GM12801 (cell line): ENCODE results near the gene KCNA2.

ENCODE experiments used
- TF ChIP-seq, protein P1 (sequence below): IDR thresholded peaks from one replicate; pipeline ENCODE4 v1.5.1; 2011; ENCODE audit warnings: control low read depth; ENCODE audit not compliant: insufficient read length; ENCODE audit errors: extremely low read depth

The KCNA2 gene

DNA sequence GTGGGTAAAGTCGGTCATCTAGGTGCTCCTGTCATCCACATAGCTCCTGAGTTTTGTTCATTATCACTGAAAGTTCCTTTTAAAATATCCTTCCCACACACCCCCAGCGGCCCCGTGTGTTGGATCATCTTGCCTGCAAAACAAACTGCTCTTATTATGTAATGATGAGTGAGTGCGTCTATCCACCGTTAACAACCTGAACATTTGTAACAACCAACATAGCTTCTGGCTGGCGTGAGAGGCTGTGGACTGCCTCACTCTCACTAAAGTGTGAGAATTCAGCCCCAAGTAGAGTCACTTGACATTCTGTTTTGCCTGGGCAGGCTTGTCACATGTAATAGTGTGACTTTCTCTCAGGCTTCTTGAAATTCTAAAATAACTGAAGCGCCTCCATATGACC, 14.5 kb upstream of the KCNA2 start:
- TF ChIP-seq, protein P1, sequence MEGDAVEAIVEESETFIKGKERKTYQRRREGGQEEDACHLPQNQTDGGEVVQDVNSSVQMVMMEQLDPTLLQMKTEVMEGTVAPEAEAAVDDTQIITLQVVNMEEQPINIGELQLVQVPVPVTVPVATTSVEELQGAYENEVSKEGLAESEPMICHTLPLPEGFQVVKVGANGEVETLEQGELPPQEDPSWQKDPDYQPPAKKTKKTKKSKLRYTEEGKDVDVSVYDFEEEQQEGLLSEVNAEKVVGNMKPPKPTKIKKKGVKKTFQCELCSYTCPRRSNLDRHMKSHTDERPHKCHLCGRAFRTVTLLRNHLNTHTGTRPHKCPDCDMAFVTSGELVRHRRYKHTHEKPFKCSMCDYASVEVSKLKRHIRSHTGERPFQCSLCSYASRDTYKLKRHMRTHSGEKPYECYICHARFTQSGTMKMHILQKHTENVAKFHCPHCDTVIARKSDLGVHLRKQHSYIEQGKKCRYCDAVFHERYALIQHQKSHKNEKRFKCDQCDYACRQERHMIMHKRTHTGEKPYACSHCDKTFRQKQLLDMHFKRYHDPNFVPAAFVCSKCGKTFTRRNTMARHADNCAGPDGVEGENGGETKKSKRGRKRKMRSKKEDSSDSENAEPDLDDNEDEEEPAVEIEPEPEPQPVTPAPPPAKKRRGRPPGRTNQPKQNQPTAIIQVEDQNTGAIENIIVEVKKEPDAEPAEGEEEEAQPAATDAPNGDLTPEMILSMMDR = no peak

DNA sequence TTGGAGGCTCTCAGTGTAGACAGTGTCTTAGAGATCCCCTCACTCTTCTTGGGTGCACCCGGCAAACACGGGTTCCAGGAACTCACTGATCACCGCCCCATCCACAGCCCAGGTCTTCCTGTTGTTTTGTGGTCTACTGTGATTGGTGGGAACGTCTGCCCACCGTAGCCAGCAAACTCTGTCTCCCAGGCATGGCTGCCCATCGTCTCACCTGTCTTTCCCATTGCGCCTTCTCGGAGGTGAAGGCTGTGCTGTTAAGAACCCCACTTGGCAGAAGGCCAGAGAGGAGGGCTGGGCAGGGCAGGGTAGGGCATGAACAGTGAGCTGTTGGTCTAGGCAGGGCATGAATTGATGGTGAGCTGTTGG, 14.1 kb upstream of the KCNA2 start:
- TF ChIP-seq, protein P1 = no peak

DNA sequence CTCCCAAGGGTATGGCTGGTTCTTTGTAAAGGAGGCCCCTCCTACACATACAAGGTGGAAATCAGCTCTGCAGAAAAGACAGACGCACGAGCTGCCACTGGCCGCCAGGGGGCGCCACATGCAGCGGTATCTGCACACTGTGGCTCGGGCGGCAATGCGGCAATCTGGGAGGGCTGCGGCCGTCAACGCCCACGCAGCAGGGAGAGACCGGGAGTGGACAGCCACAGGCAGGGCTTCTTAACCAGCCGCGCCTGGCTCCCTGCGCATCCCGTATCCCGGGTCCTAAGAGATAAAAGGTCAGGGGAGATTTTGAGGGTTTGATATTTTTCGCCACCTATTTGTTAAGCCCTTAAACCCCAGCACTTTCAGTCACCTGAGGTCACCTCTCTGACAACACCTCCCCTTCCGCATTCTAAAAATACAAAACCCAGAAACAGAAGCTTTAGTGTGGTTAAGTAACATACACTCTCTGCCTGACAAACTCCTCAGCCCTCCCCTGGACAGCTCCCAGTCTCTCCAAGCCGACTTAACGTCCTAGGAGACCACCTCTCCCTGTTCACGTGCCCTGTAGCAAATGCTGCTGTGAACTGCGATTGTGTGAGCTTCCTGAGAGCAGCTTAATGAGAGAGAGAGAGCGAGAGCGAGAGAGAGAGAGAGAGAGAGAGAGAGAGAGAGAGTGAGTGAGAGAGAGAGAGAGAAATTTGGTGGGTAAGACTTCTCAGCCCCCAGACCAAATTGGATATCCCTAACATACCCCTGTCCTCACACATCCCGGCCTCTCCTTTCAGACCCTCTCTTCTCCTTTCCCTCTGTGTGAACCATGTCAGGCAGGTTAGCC, 13.5 kb upstream of the KCNA2 start:
- TF ChIP-seq, protein P1 = peak; percentile 9

DNA sequence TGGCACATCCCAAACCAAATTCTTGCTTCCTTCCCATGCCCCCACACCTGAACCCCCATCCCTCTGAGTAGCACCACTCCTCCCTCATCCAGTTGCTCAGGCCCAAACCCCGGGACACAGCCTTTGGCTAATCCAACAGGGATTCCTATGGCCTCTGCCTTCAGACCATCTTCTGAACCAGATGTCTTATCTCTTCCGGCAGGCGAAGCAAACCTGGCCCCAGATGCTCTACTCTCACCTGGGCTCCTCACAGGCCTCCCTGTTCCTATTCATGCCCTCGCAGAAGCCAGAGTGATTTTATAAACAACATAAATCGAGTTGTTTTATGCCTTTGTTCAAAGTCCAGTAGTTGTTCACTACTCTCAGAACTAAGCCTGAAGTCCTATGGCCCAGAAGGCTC, 12.5 kb upstream of the KCNA2 start:
- TF ChIP-seq, protein P1 = no peak

DNA sequence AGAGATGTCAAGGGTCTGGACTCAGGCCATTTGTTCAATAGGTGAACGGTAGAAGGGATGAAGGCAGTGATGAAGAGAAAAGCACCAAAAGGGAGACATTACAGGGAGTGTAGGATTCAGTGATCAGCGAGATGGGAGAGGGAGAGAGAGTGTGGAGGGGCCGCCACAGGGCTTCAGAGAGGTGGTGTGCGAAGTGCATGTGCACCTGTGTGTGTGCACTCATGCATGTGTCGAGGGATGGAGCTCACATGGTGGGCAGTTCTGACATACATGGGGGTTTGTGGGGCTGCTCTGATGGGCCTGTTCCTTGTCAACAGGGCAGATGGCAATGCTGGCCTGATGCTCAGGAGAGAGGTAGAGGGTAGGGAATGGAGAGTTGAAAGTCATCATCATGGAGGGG, 11.4 kb upstream of the KCNA2 start:
- TF ChIP-seq, protein P1 = no peak

DNA sequence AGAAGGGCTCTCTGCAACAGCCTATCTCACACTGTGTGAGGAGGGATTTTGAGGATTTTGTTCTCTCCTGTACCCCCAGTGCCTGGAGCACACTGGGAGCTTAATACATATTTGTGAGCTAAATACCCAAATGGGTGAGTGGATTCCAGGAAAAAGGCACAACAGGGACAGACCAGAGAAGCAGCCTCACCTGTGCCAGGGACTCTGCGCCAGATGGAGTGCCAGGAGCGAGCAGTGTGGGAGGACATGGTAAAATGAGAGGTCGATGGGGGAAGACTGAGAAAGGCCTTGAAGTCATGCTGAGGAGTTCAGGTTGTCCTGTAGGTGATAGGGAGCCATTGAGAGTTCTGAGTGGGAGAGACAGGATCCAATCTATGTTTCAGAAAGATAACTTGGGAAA, 11.0 kb upstream of the KCNA2 start:
- TF ChIP-seq, protein P1 = no peak

DNA sequence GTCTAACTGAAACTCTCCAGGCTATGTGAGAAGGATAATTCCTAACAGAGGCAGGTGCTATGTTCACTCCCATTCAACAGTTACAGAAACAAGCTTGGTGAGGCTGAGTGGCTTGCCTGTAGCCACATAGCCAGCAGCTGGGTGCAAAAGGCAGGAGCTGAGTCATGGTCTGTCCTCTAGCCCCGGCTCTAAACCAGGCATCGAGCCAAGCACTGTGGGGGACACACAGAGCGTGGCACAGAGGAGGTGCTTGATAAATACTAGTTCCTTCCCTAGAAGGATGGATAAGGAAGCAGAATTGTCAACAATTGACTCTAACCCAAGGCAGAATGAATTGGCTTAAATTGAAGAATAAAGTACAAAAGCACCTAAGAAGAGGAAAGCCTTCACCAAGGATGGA, 10.4 kb upstream of the KCNA2 start:
- TF ChIP-seq, protein P1 = no peak
